MM.1S (cell line): ENCODE data around the gene HIBADH.
A peak's percentile ranks its signal among the peaks of the same experiment; 100 is the strongest.

Source experiments
- DNase-seq: peaks from one replicate; pipeline ENCODE4 v3.0.0-alpha.2; 2015
- H2AFZ ChIP-seq: fragments of 300-600 bp; sonication (generic); 2 replicates; pipeline ENCODE4 v1.6.0; 2016; ENCODE audit warnings: antibody characterized with exemption, low read length
- H3F3A ChIP-seq: fragments of 300-600 bp; sonication (generic); 2 replicates; pipeline ENCODE4 v1.6.1; 2016; ENCODE audit warnings: mild to moderate bottlenecking, antibody characterized with exemption, low read length, moderate library complexity, mixed read lengths; ENCODE audit not compliant: insufficient read depth
- H3K27ac ChIP-seq: fragments of 300-600 bp; sonication (generic); 2 replicates; pipeline ENCODE4 v1.5.1; 2016; ENCODE audit warnings: mild to moderate bottlenecking, low read length
- H3K27me3 ChIP-seq: fragments of 300-600 bp; sonication (generic); replicated peaks from 2 replicates; pipeline ENCODE4 v1.6.0; 2016; ENCODE audit warnings: low read length; ENCODE audit not compliant: insufficient read depth
- H3K36me3 ChIP-seq: fragments of 300-600 bp; sonication (generic); replicated peaks from 2 replicates; pipeline ENCODE4 v1.6.1; 2016; ENCODE audit warnings: mild to moderate bottlenecking, low read length, mixed read lengths; ENCODE audit not compliant: insufficient read depth
- H3K4me1 ChIP-seq: fragments of 300-600 bp; sonication (generic); 2 replicates; pipeline ENCODE4 v1.6.1; 2016; ENCODE audit warnings: low read length, mixed read lengths
- H3K4me2 ChIP-seq: fragments of 300-600 bp; sonication (generic); 2 replicates; pipeline ENCODE4 v1.6.0; 2016; ENCODE audit warnings: low read depth, low read length
- H3K4me3 ChIP-seq: fragments of 300-600 bp; sonication (generic); 2 replicates; pipeline ENCODE4 v1.5.1; 2016; ENCODE audit warnings: low read length, mixed read lengths
- H3K79me2 ChIP-seq: fragments of 300-600 bp; sonication (generic); 2 replicates; pipeline ENCODE4 v1.6.1; 2016; ENCODE audit warnings: mixed run types, low read length, mixed read lengths
- H3K9ac ChIP-seq: fragments of 300-600 bp; sonication (generic); 2 replicates; pipeline ENCODE4 v1.6.1; 2016; ENCODE audit warnings: low read length, mixed read lengths
- H3K9me2 ChIP-seq: fragments of 300-600 bp; sonication (generic); replicated peaks from 2 replicates; pipeline ENCODE4 v1.6.1; 2016; ENCODE audit warnings: mild to moderate bottlenecking, low read length, mixed read lengths; ENCODE audit not compliant: insufficient read depth
- H3K9me3 ChIP-seq: fragments of 300-600 bp; sonication (generic); replicated peaks from 2 replicates; pipeline ENCODE4 v1.6.1; 2016; ENCODE audit warnings: mild to moderate bottlenecking, low read length, mixed read lengths; ENCODE audit not compliant: insufficient read depth
- H4K20me1 ChIP-seq: fragments of 300-600 bp; sonication (generic); 2 replicates; pipeline ENCODE4 v1.6.1; 2016; ENCODE audit warnings: mild to moderate bottlenecking, low read length, moderate library complexity, mixed read lengths; ENCODE audit not compliant: insufficient read depth
- CTCF ChIP-seq: fragments of 300-600 bp; sonication (generic); IDR thresholded peaks from 2 replicates; pipeline ENCODE4 v1.5.1; 2016; ENCODE audit warnings: antibody characterized with exemption, low read length, mixed read lengths
- EZH2 ChIP-seq: fragments of 300-600 bp; sonication (generic); optimal IDR thresholded peaks from 2 replicates; pipeline ENCODE3; 2017; ENCODE audit warnings: low read depth, mild to moderate bottlenecking, antibody characterized with exemption, low read length, mixed read lengths
- EZH2phosphoT487 ChIP-seq: fragments of 300-600 bp; sonication (generic); IDR thresholded peaks from 2 replicates; pipeline ENCODE4 v1.6.1; 2018; ENCODE audit warnings: antibody characterized with exemption, low read length

Gene HIBADH

GRCh38 chr7:27607210-27607606 lies 55.5 kb downstream of the HIBADH start:
- H3K9me2 ChIP-seq: no peaks in the 10 kb centered on the region
- TF ChIP-seq CTCF (no peak), EZH2 (no peak), EZH2phosphoT487 (no peak)
- H3K4me2 ChIP-seq: no peak overlapping the region
- no peaks in the 10 kb centered on the region for H3K4me1 ChIP-seq
- no peak overlapping the region for H3K9ac ChIP-seq
- H3K9me3 ChIP-seq: no peaks in the 10 kb centered on the region
- no peak for DNase-seq
- no peaks in the 10 kb centered on the region for H4K20me1 ChIP-seq
- H3F3A ChIP-seq: no peaks in the 10 kb centered on the region
- H3K79me2 ChIP-seq: no peaks in the 10 kb centered on the region
- no peak overlapping the region for H3K27ac ChIP-seq
- no peaks in the 10 kb centered on the region for H3K36me3 ChIP-seq
- H3K27me3 ChIP-seq: no peaks in the 10 kb centered on the region
- H2AFZ ChIP-seq: no peak overlapping the region
- no peak overlapping the region for H3K4me3 ChIP-seq

- H3K79me2 ChIP-seq: no peaks in the 10 kb centered on the region
- H4K20me1 ChIP-seq: no peaks in the 10 kb centered on the region
- H3K36me3 ChIP-seq: no peaks in the 10 kb centered on the region
- no peaks in the 10 kb centered on the region for H3K27me3 ChIP-seq
- DNase-seq: no peak
- H3K4me2 ChIP-seq: no peak overlapping the region
- H3K27ac ChIP-seq: no peak overlapping the region
- no peaks in the 10 kb centered on the region for H3K9me2 ChIP-seq
- H2AFZ ChIP-seq: no peak overlapping the region
- no peaks in the 10 kb centered on the region for H3F3A ChIP-seq
- no peaks in the 10 kb centered on the region for H3K4me1 ChIP-seq
- H3K9me3 ChIP-seq: no peaks in the 10 kb centered on the region
- H3K4me3 ChIP-seq: no peak overlapping the region
- no peak for TF ChIP-seq EZH2phosphoT487
- TF ChIP-seq CTCF: no peak
- no peak for TF ChIP-seq EZH2
- H3K9ac ChIP-seq: no peak overlapping the region
Observed at GRCh38 chr7:27606270-27607209, 56.1 kb downstream of the HIBADH start.

GRCh38 chr7:27605689-27606269 lies 56.9 kb downstream of the HIBADH start:
- H3K27me3 ChIP-seq: no peaks in the 10 kb centered on the region
- H3K36me3 ChIP-seq: no peaks in the 10 kb centered on the region
- no peak overlapping the region for H3K4me2 ChIP-seq
- H3K27ac ChIP-seq: no peak overlapping the region
- H3K9me3 ChIP-seq: no peaks in the 10 kb centered on the region
- H3K79me2 ChIP-seq: no peaks in the 10 kb centered on the region
- no peaks in the 10 kb centered on the region for H4K20me1 ChIP-seq
- H3K9me2 ChIP-seq: no peaks in the 10 kb centered on the region
- H3K4me3 ChIP-seq: no peak overlapping the region
- no peak overlapping the region for H3K9ac ChIP-seq
- H3F3A ChIP-seq: no peaks in the 10 kb centered on the region
- H3K4me1 ChIP-seq: no peaks in the 10 kb centered on the region
- TF ChIP-seq EZH2 (no peak), EZH2phosphoT487 (no peak), CTCF (peak; percentile 17)
- no peak overlapping the region for H2AFZ ChIP-seq
- peak; percentile 19 for DNase-seq
